ENCODE measurements around the gene CLHC1.
A peak's percentile ranks its signal among the peaks of the same experiment; 100 is the strongest.
"Not testable (repeated sequence)": the region's sequence is repeated elsewhere in the genome, so short reads cannot be mapped to it uniquely, and the experiment has no call there.

CLHC1 gene

DNA sequence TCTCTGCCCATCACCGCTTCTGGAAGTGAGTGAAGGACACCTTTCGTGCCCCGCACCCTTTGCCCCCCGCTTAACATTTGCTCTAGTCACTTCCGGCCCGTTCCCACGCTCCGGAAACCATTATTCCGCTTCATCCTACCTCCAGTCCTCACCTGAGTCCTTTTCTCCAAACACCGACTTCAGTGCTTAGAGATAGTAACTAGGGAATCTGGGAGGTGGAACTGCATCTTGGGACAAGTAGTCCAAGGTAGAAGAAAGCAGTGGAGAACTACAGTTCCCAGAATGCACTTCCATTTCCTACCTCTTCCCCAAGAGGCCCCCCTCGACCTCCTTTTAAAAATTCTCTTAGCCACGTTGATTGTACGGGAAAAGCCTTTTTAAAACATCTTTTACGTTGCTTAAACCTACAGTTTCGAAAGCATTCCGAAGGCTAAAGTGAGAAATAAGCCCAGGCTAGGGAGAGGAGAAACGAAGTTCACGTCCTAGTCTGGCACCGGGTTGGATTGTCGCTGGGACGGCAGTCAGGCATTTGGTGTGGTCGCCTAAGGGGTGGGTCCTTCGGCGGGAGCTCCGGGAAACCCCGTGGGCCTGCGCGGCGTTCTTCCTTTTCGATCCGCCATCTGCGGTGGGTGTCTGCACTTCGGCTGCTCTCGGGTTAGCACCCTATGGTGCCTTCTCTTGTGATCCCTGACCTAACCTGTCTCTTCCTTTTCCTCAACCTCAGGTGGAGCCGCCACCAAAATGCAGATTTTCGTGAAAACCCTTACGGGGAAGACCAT lies at the start of gene CLHC1, which contains the start of gene RPS27A:
TSS of gene CLHC1 (minus strand) at position 210 of the 779 bp plus-strand sequence. CDS start 9,882 bp downstream, outside the sequence.
TSS of gene RPS27A (plus strand) at position 605 of the 779 bp plus-strand sequence. CDS start at position 742, 137 bp downstream.
- peak; percentile 52 for DNase-seq

DNA sequence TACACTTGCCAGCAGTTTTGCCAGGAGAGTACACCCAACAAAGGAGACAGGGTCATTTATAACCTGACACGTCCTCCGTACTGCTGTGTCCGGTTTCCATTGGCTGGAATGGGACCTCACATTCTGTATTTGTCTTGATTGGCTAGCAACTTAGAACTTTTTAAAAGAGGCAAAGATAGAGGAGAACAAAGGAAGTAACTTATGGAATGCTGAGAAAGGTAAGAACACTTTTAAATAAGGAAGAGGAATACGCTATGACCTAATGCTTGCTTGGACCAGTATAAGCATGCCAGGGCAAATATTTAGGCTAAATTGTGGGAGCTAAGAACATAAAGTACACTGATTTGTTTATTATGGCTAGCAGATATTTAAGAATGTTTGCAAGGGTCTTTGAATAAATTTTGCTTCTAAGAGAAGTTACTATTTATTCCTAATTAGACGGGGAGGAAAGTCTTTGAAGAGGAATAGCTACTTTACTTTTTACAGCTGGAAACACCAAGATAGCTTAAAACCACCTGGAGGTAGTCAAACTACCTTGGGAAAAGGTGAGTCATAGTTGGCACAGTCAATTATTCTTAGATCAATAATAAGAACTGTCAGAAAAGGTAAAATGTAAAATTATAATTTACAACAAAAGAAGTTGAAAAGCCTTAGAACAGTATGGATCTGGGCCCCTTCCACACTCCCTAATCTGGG lies 48.9 kb upstream of the CLHC1 start:
- DNase-seq, result not testable (repeated sequence)

DNA sequence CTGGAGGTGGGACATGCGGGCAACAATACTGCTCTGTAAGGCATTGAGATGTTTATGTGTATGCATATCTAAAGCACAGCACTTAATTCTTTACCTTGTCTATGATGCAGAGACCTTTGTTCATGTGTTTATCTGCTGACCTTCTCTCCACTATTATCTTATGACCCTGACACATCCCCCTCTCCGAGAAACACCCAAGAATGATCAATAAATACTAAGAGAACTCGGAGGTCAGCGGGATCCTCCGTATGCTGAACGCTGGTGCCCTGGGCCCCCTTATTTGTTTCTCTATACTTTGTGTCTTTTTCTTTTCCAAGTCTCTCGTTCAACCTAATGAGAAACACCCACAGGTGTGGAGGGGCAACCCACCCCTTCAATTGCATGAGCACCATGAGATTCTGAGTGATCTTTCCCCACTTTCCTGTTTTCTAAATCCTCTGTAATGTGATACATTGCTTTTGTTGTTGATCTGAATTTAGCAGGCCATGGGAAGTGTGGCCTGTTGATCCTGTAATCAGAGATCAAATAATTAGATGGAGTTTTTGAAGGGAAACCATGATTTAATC lies 47.8 kb upstream of the CLHC1 start:
- DNase-seq, result not testable (repeated sequence)

DNA sequence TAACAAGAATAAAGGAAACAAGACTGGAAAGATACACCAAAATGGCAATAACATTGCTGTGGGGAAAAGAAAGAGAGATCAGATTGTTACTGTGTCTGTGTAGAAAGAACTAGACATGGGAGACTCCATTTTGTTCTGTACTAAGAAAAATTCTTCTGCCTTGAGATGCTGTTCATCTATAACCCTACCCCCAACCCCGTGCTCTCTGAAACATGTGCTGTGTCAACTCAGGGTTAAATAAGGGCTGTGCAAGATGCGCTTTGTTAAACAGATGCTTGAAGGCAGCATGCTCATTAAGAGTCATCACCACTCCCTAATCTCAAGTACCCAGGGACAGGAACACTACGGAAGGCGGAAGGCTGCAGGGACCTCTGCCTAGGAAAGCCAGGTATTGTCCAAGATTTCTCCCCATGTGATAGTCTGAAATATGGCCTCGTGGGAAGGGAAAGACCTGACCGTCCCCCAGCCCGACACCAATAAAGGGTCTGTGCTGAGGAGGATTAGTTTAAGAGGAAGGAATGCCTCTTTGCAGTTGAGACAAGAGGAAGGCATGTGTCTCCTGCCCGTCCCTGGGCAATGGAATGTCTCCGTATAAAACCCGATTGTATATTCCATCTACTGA lies 47.2 kb upstream of the CLHC1 start:
- DNase-seq, result not testable (repeated sequence)

DNA sequence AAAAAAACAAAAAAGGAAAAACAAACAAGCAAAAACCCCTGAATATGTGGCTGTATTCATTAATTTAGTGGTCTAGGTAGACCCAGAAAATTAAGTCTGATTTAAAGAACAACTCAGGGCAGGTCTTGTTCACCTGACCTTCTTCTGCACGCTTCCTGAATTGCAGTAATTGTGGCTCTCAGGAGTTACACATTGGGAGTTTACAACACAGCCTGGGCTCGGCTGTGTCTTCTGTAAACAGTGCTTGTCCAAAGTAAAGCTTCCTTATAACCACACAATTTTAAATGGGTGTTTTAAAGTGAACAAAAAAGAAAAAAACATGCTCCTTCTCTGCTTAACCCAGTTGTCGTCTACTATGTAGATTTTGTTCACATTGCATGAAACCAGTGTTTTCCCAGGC lies 45.2 kb upstream of the CLHC1 start:
- no peak for DNase-seq

DNA sequence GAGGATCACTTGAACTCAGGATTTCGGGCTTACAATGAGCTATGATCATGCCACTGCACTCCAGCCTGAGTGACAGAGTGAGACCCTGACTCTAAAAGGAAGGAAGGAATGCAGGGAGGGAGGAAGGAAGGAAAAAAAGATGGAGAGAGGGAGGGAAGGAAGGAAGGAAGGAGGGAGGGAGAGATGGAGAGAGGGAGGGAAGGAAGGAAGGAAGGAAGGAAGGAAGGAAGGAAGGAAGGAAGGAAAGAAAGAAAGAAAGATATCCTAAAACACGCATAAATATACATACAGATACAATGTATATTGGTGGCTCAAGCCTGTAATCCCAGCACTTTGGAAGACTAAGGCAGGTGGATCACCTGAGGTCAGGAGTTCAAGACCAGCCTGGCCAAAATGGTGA lies 42.3 kb upstream of the CLHC1 start:
- not testable (repeated sequence) for DNase-seq

DNA sequence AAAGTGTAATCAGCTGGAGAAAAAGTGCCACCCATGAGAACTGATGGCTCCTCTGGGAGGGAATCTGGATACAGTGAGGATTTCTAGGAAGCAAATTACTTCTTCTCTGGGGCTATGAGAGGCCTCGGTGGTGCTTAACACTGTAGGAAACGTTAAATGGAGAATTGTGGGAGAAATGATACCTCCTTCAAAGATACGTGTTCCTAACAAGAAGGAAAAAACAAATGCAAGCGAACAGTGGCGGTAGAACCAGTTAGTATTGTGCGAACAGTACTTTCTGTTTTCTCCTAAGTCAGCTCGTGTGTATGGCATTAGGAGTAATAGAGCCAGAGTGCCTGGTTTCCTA lies 37.5 kb upstream of the CLHC1 start:
- DNase-seq, result no peak

DNA sequence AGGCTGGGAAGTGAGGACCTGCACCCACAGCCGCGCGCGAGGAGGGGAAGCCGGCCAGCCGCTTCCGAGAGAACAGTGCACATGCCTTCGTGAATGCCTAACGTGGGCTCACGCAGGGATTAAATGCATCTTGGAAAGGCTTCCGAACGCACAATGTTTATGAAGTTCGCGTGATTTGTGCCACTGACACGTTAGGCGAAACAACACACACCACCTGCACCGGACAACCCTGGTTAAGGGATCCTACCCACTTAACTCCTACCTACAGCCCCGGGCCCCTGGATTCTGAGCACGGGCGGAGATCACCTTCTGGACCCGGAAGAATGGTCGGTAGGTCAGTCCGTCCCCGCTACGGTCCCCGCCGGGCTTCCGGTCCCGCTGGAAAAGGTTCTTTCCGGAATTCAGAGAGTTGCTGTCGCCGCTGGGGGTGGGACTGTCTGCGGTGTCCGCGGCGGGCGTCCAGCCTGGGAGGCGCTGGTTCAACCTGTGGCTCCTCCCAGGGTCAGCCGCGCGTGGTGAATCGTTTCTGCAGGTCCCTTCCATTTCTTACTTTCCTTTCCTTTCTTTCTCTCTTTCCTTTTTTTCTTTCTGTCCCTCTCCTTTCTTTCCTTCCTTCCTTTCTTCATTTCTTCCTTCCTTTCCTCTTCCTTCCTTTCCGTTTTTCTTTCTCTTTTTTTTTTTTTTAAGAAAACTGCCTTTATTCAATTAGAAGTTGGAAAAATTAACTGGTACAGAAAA lies 37.0 kb upstream of the CLHC1 start, which contains the start of gene MTIF2:
TSS of gene MTIF2 (minus strand) at position 325 of the 738 bp plus-strand sequence. CDS start 5,373 bp downstream, outside the sequence.
- DNase-seq, result peak; percentile 58

DNA sequence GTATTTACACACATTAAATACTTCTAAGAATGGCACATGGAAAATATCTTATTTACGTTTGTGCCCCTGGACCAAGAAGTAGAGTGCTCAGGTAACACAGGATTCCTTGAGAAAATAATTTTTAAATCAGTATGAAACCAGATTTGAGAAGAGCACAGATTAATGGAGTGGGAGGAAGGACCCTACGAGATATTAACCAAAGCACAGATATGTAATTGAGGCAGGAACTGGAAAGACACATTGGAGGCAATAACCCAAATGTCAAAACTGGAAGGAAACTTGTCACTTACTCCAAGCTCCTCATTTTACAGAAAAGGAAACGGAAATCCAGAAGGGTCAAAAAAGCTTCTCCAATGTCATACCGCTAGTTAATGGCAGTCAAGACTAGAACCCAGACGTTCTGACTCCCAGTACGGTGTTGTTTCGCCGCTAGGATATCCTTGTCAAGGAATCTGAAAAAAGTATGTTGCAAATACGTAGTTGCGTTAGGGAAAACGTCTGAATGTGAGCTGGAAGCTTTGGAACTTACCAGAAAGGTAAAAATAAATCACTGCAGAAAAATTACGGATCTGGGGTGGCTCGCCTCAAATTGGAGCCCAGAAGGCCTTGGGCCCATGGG lies 36.3 kb upstream of the CLHC1 start:
- no peak for DNase-seq

DNA sequence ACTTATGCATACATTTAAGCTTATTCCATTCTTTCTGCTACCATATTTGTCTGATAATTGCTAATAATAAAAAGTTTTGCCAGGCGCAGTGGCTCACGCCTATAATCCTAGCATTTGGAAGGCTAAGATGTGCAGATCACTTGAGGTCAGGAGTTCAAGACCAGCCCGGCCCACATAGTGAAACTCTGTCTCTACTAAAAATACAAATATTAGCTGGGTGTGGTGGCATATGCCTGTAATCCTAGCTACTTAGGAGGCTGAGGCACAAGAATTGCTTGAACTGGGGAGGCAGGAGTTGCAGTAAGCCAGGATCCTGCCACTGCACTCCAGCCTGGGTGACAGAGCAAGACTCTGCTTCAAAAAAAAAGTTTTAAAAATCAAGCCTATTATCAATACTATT lies 27.5 kb upstream of the CLHC1 start:
- not testable (repeated sequence) for DNase-seq

DNA sequence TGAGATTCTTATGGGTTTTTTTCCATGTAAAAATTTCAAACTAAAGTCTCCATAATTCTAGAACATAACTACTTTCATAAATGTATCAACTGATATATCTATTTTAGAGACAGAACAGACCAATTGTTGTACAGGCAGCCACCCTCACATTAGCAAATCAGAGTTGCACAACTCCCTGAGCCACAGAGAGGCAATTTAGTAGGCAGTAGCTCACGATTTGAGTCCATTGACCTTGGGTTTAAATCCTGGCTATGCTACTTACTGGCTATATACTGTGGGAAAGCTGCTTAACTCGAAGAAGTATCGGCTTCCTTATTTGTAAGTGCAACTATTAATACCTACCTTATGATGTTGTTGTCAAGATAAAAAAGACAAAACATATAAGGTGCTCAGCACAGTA lies 20.7 kb upstream of the CLHC1 start:
- DNase-seq, result no peak

DNA sequence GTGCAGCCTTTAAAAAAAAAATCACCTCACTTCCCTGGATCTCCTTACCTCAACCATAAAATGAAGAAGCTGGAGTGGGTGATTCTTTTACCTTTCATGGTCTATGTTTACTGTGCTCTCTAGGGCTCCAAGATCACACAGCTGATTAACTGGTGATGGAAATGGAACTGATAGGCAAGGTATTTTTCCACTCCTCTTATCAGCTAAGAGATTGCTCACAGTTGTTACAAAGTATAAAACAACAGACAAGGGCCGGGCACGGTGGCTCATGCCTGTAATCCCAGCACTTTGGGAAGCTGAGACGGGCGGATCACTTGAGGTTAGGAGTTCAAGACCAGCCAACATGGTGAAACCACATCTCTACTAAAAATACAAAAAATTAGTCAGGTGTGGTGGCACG lies 14.9 kb upstream of the CLHC1 start:
- DNase-seq, result no peak

DNA sequence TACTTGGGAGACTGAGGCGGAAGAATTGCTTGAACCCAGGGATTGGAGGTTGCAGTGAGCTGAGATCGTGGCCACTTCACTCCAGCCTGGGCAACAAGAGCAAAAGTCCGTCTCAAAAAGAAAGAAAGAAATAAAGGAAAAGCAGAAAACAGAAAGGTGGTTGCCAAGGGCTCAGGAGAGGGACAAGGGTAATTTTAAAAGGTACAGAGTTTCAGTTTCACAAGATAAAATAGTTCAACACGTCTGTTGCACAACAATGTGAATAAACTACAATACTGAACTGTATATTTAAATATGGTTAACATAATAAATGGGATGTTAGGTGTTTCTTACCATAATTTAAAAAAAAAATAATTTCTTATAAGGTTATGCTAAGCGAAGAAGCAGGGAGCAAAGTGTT lies 13.3 kb upstream of the CLHC1 start:
- no peak for DNase-seq

DNA sequence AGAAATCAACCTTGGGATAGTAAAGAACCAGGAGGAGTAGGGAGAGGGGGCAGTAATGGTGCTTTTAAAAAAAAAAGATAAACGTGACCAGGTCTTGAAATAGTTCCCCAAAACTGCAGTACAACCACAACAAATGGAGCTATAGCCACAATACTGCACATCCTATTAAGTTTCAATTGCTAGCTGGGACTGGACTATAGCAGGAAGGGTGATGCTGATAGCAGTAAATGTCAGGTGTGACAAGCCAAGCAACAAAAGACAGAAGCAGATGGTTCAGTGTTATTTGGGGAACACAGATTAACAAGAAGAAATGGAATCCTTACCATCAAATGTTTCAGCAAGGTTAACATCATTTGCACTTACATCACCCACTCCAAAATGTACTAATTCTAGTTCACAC lies 10.5 kb upstream of the CLHC1 start:
- no peak for DNase-seq

DNA sequence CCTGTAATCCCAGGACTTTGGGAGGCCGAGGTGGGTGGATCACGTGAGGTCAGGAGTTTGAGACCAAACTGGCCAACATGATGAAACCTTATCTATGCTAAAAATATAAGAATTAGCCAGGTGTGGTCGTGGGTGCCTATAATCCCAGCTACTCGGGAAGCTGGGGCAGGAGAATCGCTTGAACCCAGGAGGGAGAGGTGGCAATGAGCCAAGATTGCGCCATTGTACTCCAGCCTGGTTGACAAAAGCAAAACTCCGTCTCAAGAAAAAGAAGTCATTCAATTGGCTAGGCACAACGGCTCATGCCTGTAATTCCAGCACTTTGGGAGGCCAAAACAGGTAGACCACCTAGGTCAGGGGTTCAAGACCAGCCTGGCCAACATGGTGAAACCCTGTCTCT lies 9.5 kb upstream of the CLHC1 start:
- not testable (repeated sequence) for DNase-seq

DNA sequence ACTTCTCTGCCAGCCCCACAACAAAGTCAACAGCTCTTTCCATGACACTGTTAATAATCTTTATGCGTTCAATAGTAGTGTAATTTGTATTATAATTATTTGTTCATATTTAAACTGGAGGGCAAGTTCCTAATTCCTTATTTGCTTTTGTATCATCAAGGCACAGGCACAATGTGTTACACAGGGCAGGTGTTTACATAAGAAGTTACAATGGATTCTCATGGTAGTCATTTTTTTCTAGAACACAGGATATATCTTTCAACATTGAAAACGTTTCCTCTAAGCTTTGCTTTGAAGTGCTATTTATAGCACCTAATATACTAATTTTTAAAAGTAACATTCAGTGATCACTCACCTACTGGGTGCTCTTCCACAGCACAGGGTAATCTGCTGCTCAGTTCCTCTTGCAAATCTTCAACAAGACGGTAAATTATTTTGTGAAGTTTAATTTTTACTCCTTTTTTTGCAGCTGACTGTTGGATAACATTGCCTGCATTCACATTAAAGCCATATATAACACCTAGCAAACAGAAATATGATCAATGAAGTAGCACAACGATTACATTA lies 7.6 kb upstream of the CLHC1 start:
- DNase-seq, result no peak

DNA sequence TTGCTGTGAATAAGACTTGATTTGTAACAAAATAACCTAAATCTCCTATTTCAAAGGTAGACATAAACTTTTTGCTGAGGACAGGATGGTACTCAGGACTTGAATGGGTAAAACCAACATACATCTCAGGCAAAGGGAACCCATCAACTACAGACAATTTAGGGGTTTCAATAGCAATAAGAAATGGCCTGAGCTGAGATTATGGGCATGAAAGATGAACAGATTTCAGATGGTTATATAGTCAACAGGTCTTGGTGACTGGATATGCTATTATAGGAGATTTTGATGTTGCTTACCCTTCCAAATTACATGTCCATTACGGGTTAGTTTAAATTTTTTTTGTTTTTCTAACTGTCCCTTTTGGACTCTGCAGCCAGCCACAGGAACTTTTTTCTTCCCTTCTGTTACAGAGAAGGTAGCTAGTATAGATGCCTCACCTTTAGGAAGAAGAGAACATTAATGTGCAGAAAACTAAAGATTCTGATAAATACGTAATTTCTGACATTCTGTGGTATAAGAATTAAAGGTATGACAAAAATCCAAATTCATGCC lies 5.0 kb upstream of the CLHC1 start:
- DNase-seq, result no peak

DNA sequence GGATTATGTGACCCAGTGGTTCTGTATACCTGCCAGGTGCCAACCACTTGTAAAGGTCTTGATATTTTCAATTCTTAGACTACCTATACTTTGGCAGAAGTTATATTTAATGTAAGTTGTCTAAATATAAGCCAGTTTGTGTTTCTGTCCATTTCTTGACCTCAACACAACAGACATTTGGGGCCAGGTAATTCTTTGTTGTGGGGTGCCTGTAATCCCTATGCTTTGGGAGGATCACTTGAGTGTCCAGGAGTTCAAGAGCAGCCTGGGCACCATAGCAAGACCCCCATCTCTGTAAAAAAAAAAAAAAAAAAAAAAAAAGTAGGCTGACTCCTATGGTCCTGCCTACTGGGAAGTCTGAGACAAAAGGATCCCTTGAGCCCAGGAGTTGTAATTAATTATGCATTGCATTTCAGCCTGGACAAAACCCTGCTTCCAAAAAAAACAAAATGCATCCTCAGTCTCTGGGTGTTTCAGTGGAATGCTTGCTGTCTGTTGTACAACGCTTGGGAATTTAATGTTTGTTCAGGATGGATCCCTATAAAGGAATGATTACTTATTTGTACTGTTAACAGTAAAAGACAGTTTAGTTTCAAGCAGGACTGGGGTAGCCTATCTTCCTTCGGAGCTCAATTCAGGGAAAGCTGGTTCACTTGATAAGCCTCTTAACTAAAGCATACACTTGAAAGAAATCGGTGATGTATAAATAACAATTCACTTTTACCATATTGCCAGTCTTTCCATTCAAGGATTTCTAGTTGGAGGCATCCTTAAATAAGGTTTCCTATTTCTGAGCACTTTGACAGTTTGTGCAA lies 3.8 kb upstream of the CLHC1 start:
- DNase-seq, result no peak

DNA sequence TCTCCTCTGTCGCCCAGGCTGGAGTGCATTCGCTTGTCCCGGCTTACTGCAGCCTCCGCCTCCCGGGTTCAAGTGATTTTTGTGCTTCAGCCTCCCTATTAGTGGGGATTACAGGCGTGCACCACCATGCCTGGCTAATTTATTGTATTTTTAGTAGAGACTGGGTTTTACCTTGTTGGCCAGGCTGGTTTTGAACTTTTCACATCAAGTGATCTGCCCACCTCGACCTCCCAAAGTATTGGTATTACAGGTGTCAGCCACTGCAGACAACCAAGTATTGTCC lies 1.5 kb upstream of the CLHC1 start:
- no peak for DNase-seq

DNA sequence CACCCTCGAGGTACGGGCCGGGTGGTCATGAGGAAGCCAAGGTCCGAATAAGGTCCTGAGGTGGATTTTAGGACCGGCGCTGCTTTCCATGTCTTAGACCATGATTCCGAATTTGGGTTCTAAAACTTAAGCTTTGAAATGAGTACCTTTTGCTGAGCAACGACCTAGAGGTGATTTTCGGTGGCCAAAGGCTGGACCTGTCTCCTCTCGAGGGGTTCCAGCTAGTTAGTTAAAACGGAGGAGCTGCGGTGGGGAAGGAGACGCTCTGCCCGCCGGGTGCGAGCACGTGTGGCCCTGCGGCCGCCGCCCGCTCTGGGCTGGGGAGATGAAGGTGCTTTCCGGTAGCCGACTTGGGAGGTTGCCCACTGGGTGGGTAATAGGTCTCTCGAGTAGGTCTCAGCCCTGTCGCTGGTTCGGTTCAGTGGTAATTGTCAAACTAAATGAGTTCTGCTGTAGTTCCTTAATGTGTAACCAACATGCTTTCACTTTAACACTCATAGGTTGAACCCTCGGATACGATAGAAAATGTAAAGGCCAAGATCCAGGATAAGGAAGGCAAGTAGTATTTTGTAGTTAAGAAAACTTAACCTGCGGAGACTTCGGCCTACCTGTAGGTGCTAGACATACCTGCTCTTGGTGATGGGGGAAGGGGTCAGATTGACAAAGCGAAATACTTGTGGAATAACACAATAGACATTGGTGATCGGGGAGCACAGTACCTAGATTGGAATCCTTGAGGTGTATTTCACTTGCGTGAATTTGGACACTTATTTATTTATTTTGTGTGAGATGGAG lies 967 bp upstream of the CLHC1 start:
- DNase-seq, result no peak
